ENCODE data around the gene SVEP1. TPM values are rescaled to one million over a fixed set of nuclear protein-coding genes. Genes with fewer than 3 reads are reported as not detected.
A peak's percentile ranks its signal among the peaks of the same experiment; 100 is the strongest.

Gene SVEP1
- total and polyA plus RNA-seq, 8 donors: 0.43 to 64.4 (median 8.4) TPM

GRCh38 chr9:110334871-110335270 is 244.7 kb downstream of the SVEP1 start:
- no peaks in the 10 kb centered on the region for H3K27me3 ChIP-seq
- peaks cover 0 to 6% (median 0%) of the 10 kb centered on the region in 4 donors for H3K9me3 ChIP-seq
- no peak for DNase-seq
- no peaks in the 10 kb centered on the region for H3K4me1 ChIP-seq
- H3K36me3 ChIP-seq: no peaks in the 10 kb centered on the region
- no peak overlapping the region for H3K27ac ChIP-seq
- TF ChIP-seq POLR2AphosphoS5 (IDR thresholded peaks at IDR 0.05) (no peak), EP300 (IDR thresholded peaks at IDR 0.05) (no peak)
- H3K4me3 ChIP-seq: no peak overlapping the region
- intact Hi-C loops (cut with DNase I; ENCODE audit: low total_unique reads): no loop called here

- no peaks in the 10 kb centered on the region for H3K36me3 ChIP-seq
- H3K27me3 ChIP-seq: no peaks in the 10 kb centered on the region
- 67 to 84% (median 78%) methylated on average over 4 of the region's 4 CpGs for WGBS, 5 donors
- intact Hi-C loops (cut with DNase I; ENCODE audit: low total_unique reads): no loop called here
- DNase-seq: no peak
- TF ChIP-seq EP300 (IDR thresholded peaks at IDR 0.05) (no peak), POLR2AphosphoS5 (IDR thresholded peaks at IDR 0.05) (no peak)
- H3K4me3 ChIP-seq: no peak overlapping the region
- H3K4me1 ChIP-seq: no peaks in the 10 kb centered on the region
- H3K27ac ChIP-seq: no peak overlapping the region
- H3K9me3 ChIP-seq: peaks cover 0 to 6% (median 0%) of the 10 kb centered on the region in 4 donors
These were observed 245.4 kb downstream of the SVEP1 start for GRCh38 chr9:110334183-110334582.

- TF ChIP-seq POLR2AphosphoS5 (IDR thresholded peaks at IDR 0.05): no peak
- TF ChIP-seq EP300 (IDR thresholded peaks at IDR 0.05): no peak
- no peak for TF ChIP-seq POLR2A (IDR thresholded peaks at IDR 0.05)
- TF ChIP-seq CTCF (IDR thresholded peaks at IDR 0.05): no peak
- intact Hi-C loops (cut with DNase I; ENCODE audit: low total_unique reads): no loop called here
- no peak overlapping the region for H3K4me3 ChIP-seq
- peak in 1 of 2 donors; percentile 13 for DNase-seq
- WGBS, 5 donors: 78 to 91% (median 89%) methylated on average over 3 of the region's 3 CpGs
- H3K4me1 ChIP-seq: no peaks in the 10 kb centered on the region
- H3K27me3 ChIP-seq: no peaks in the 10 kb centered on the region
- H3K36me3 ChIP-seq: no peaks in the 10 kb centered on the region
- H3K27ac ChIP-seq: no peak overlapping the region
- H3K9me3 ChIP-seq: peaks cover 0 to 6% (median 0%) of the 10 kb centered on the region in 4 donors
These were observed 246.8 kb downstream of the SVEP1 start for GRCh38 chr9:110332766-110333165.

GRCh38 chr9:110330484-110331105 is 248.9 kb downstream of the SVEP1 start:
- no peak for DNase-seq
- H3K27me3 ChIP-seq: no peaks in the 10 kb centered on the region
- 84 to 100% (median 96%) methylated on average over 1 of the region's 1 CpG for WGBS, 5 donors
- intact Hi-C loops (cut with DNase I; ENCODE audit: low total_unique reads): no loop called here
- TF ChIP-seq CTCF (IDR thresholded peaks at IDR 0.05): no peak
- TF ChIP-seq EP300 (IDR thresholded peaks at IDR 0.05): no peak
- no peak for TF ChIP-seq POLR2AphosphoS5 (IDR thresholded peaks at IDR 0.05)
- TF ChIP-seq POLR2A (IDR thresholded peaks at IDR 0.05): no peak
- H3K4me1 ChIP-seq: no peaks in the 10 kb centered on the region
- no peak overlapping the region for H3K4me3 ChIP-seq
- H3K36me3 ChIP-seq: no peaks in the 10 kb centered on the region
- no peak overlapping the region for H3K27ac ChIP-seq
- peaks cover 0 to 6% (median 0%) of the 10 kb centered on the region in 4 donors for H3K9me3 ChIP-seq

GRCh38 chr9:110329639-110330230 is 249.8 kb downstream of the SVEP1 start:
- Histone ChIP-seq H3K36me3 (no peaks in the 10 kb centered on the region), H3K27me3 (no peaks in the 10 kb centered on the region), H3K4me3 (no peak overlapping the region), H3K27ac (no peak overlapping the region), H3K9me3 (peaks cover 0 to 6% (median 0%) of the 10 kb centered on the region in 4 donors), H3K4me1 (no peaks in the 10 kb centered on the region)
- WGBS, 5 donors: 47 to 60% (median 53%) methylated on average over 5 of the region's 5 CpGs
- intact Hi-C loops (cut with DNase I; ENCODE audit: low total_unique reads): no loop called here
- peak in 1 of 2 donors; percentile 22 for DNase-seq
- no peak for TF ChIP-seq EP300 (IDR thresholded peaks at IDR 0.05)
- TF ChIP-seq POLR2AphosphoS5 (IDR thresholded peaks at IDR 0.05): no peak
- TF ChIP-seq CTCF (IDR thresholded peaks at IDR 0.05): no peak
- TF ChIP-seq POLR2A (IDR thresholded peaks at IDR 0.05): no peak
